HCT116 (cell line): ENCODE results near the gene PACSIN2. TPM values are rescaled to one million over a fixed set of nuclear protein-coding genes. Genes with fewer than 3 reads are reported as not detected.

ENCODE experiments used
- ATAC-seq: fragments of 200-7000 bp; cut with Tn5 transposase; 2 replicates; pipeline ENCODE4 v1.9.1; 2020; ENCODE audit warnings: mild to moderate bottlenecking, moderate library complexity
- BruUV-seq: library from RNA; stranded (reverse); fragments of 400-500 nt; replicated peaks from 2 replicates; lab custom pipeline; 2021; lab: Mats Ljungman, UMichigan
- CTCF ChIA-PET: fragments of 300-600 bp; sonication (Branson Sonifier 250); formaldehyde crosslinking; loops from one replicate; lab custom pipeline; 2021; ENCODE audit warnings: antibody characterized with exemption; lab: Charles Lee
- POLR2A ChIA-PET: fragments of 300-600, 350-600 bp; sonication (Branson Sonifier 250); formaldehyde crosslinking; loops from one replicate; lab custom pipeline; 2021; ENCODE audit warnings: antibody characterized with exemption; lab: Charles Lee
- RAD21 ChIA-PET, 2 experiments: fragments of 300-600 bp; sonication (Branson Sonifier 250); formaldehyde crosslinking; loops; one replicate each; lab custom pipeline; 2023; ENCODE audit warnings: low total read pairs in 2 of 2; ENCODE audit not compliant: uncharacterized antibody in 2 of 2, unreplicated experiment in 2 of 2, low non-redundant PET in 1 of 2; lab: Charles Lee
- DNase-seq: peaks from one replicate; pipeline ENCODE4 v3.0.0-alpha.2; 2010; ENCODE audit warnings: low read depth, low spot score
- H2AFZ ChIP-seq: fragments of 200-600 bp; shearing (Covaris generic), sonication (generic); 2 replicates; pipeline ENCODE4 v1.6.1; 2017; ENCODE audit warnings: low read depth, mixed run types, mixed read lengths, antibody characterized with exemption, low read length; ENCODE audit not compliant: poor library complexity, severe bottlenecking
- H3K27ac ChIP-seq: 2 replicates; pipeline ENCODE4 v1.5.1; 2012; ENCODE audit warnings: low read depth, low read length
- H3K27me3 ChIP-seq: fragments of 200-600 bp; sonication (generic); 2 replicates; pipeline ENCODE4 v1.6.1; 2016; ENCODE audit warnings: mixed run types, low read length, mixed read lengths; ENCODE audit not compliant: insufficient read depth
- H3K36me3 ChIP-seq, 2 experiments: fragments of 200-500 bp in 1 of 2; fragments of 200-600 bp in 1 of 2; sonication (Bioruptor generic) in 1 of 2; sonication (generic) in 1 of 2; 2 replicates each; pipeline versions ENCODE4 v1.5.1 to v1.6.1; 2014 to 2016; ENCODE audit warnings: low read length in 2 of 2, inconsistent platforms in 1 of 2, mixed read lengths in 1 of 2, mixed run types in 1 of 2; ENCODE audit not compliant: insufficient read depth in 2 of 2, control insufficient read depth in 1 of 2
- H3K4me1 ChIP-seq, 2 experiments: fragments of 200-600 bp in 1 of 2; sonication (generic) in 1 of 2; 2 replicates each; pipeline versions ENCODE4 v1.5.1 to v1.6.1; 2012 to 2017; ENCODE audit warnings: low read length in 2 of 2, inconsistent platforms in 1 of 2, mild to moderate bottlenecking in 1 of 2, mixed read lengths in 1 of 2, mixed run types in 1 of 2, moderate library complexity in 1 of 2; ENCODE audit not compliant: insufficient read depth in 2 of 2, control insufficient read depth in 1 of 2
- H3K4me2 ChIP-seq: fragments of 200-600 bp; sonication (generic); 2 replicates; pipeline ENCODE4 v1.6.1; 2017; ENCODE audit warnings: mixed run types, low read length, mixed read lengths
- H3K4me3 ChIP-seq, 2 experiments: fragments of 200-600 bp in 1 of 2; sonication (generic) in 1 of 2; replicated peaks in 1 of 2; 2 replicates each; pipeline ENCODE4 v1.5.1; 2011 to 2016; ENCODE audit warnings: low read length in 2 of 2, control low read depth in 1 of 2, low read depth in 1 of 2, mild to moderate bottlenecking in 1 of 2, mixed read lengths in 1 of 2, mixed run types in 1 of 2
- H3K79me2 ChIP-seq: fragments of 200-600 bp; sonication (generic); 2 replicates; pipeline ENCODE4 v1.6.1; 2017; ENCODE audit warnings: mild to moderate bottlenecking, mixed run types, low read length, moderate library complexity, mixed read lengths; ENCODE audit not compliant: insufficient read depth
- H3K9ac ChIP-seq: fragments of 200-600 bp; sonication (generic); 2 replicates; pipeline ENCODE4 v1.6.1; 2016; ENCODE audit warnings: low read length, mixed read lengths
- H3K9me2 ChIP-seq: fragments of 200-600 bp; sonication (generic), shearing (Covaris generic); 2 replicates; pipeline ENCODE4 v1.6.1; 2017; ENCODE audit warnings: mixed run types, mild to moderate bottlenecking, moderate library complexity; ENCODE audit not compliant: insufficient read depth
- H3K9me3 ChIP-seq, 2 experiments: fragments of 200-500 bp in 1 of 2; fragments of 200-600 bp in 1 of 2; sonication (Bioruptor generic) in 1 of 2; sonication (generic) in 1 of 2; 2 replicates each; pipeline ENCODE4 v1.6.1; 2014 to 2017; ENCODE audit warnings: low read length in 2 of 2, mixed read lengths in 2 of 2, inconsistent platforms in 1 of 2, low read depth in 1 of 2, mild to moderate bottlenecking in 1 of 2, mixed run types in 1 of 2, moderate library complexity in 1 of 2; ENCODE audit not compliant: control insufficient read depth in 1 of 2, insufficient read depth in 1 of 2
- H4K20me1 ChIP-seq: fragments of 200-600 bp; sonication (generic), shearing (Covaris generic); 2 replicates; pipeline ENCODE4 v1.6.1; 2017; ENCODE audit warnings: mixed run types, mild to moderate bottlenecking, moderate library complexity; ENCODE audit not compliant: insufficient read depth
- ATF3 ChIP-seq: IDR thresholded peaks from 2 replicates; pipeline ENCODE4 v1.6.1; 2012
- CBX3 ChIP-seq: IDR thresholded peaks from 2 replicates; pipeline ENCODE4 v1.6.1; 2012; ENCODE audit warnings: low read depth
- CEBPB ChIP-seq: IDR thresholded peaks from 2 replicates; pipeline ENCODE4 v1.6.1; 2012; ENCODE audit warnings: low read depth
- CTCF ChIP-seq, 3 experiments: fragments of 200-600 bp in 1 of 3; sonication (generic) in 1 of 3; IDR thresholded peaks in 2 of 3; conservative IDR thresholded peaks in 1 of 3; 2 replicates each; pipeline ENCODE4 v1.5.1; 2012 to 2017; ENCODE audit warnings: low read depth in 2 of 3, low read length in 2 of 3, antibody characterized with exemption in 1 of 3, borderline replicate concordance in 1 of 3, control low read depth in 1 of 3, mild to moderate bottlenecking in 1 of 3, mixed read lengths in 1 of 3, mixed run types in 1 of 3, moderate library complexity in 1 of 3; ENCODE audit not compliant: insufficient read depth in 1 of 3
- ELF1 ChIP-seq: IDR thresholded peaks from 2 replicates; pipeline ENCODE4 v1.6.1; 2012; ENCODE audit warnings: low read depth, borderline replicate concordance
- EZH2 ChIP-seq: fragments of 200-600 bp; sonication (generic); IDR thresholded peaks from 2 replicates; pipeline ENCODE4 v1.6.1; 2017; ENCODE audit warnings: antibody characterized with exemption, mixed run types
- EZH2phosphoT487 ChIP-seq: fragments of 200-600 bp; IDR thresholded peaks from 2 replicates; pipeline ENCODE4 v1.6.1; 2018; ENCODE audit warnings: antibody characterized with exemption, borderline replicate concordance
- FOSL1 ChIP-seq: IDR thresholded peaks from 2 replicates; pipeline ENCODE4 v1.6.1; 2012; ENCODE audit warnings: low read depth
- JUND ChIP-seq: IDR thresholded peaks from 2 replicates; pipeline ENCODE4 v1.6.1; 2012
- MAX ChIP-seq: IDR thresholded peaks from 2 replicates; pipeline ENCODE4 v1.6.1; 2012
- POLR2A ChIP-seq: IDR thresholded peaks from 2 replicates; pipeline ENCODE4 v1.7.0; 2011; ENCODE audit warnings: borderline replicate concordance; ENCODE audit not compliant: insufficient read depth, insufficient read length; ENCODE audit errors: extremely low read depth
- POLR2AphosphoS5 ChIP-seq: IDR thresholded peaks from 2 replicates; pipeline ENCODE4 v1.6.1; 2011; ENCODE audit warnings: mild to moderate bottlenecking, low read depth, low read length, moderate library complexity
- RAD21 ChIP-seq: IDR thresholded peaks from 2 replicates; pipeline ENCODE4 v1.6.1; 2012; ENCODE audit warnings: low read depth, mild to moderate bottlenecking
- REST ChIP-seq: IDR thresholded peaks from 2 replicates; pipeline ENCODE4 v1.6.1; 2012; ENCODE audit warnings: low read depth
- SP1 ChIP-seq: IDR thresholded peaks from 2 replicates; pipeline ENCODE4 v1.6.1; 2012; ENCODE audit warnings: low read depth
- TCF7L2 ChIP-seq: IDR thresholded peaks from 2 replicates; pipeline ENCODE4 v1.7.0; 2011; ENCODE audit warnings: borderline replicate concordance, inconsistent platforms; ENCODE audit not compliant: insufficient read depth, insufficient read length; ENCODE audit errors: extremely low read depth
- ZFX ChIP-seq: fragments of 450-650 bp; IDR thresholded peaks from 2 replicates; pipeline ENCODE4 v1.6.1; 2017
- intact Hi-C: fragments of 100-400 bp; cut with micrococcal nuclease; formaldehyde crosslinking; loops from 2 replicates; pipeline ENCODE4 v1.10.0; 2022
- total RNA-seq: library from RNA; stranded (reverse); gene quantifications from one replicate; pipeline ENCODE4 v1.2.1, GENCODE V29; 2021; ENCODE audit not compliant: unreplicated experiment

Gene PACSIN2
- total RNA-seq, 1 experiment from 2014 or later = 48.2 TPM

- Histone ChIP-seq H3K27me3 (no peaks in the 10 kb centered on the region), H3K36me3 (no peaks in the 10 kb centered on the region), H3K9me3 (no peaks in the 10 kb centered on the region), H3K9ac (no peak overlapping the region), H3K27ac (no peak overlapping the region), H3K9me2 (no peaks in the 10 kb centered on the region), H3K4me2 (no peak overlapping the region), H2AFZ (no peak overlapping the region), H3K4me3 (no peak overlapping the region), H3K4me1 (peaks cover 13 to 32% of the 10 kb centered on the region in 2 experiments), H4K20me1 (no peaks in the 10 kb centered on the region), H3K79me2 (peaks cover 82% of the 10 kb centered on the region)
- no TSS peak for BruUV-seq
- ChIA-PET CTCF (no interaction called here), RAD21 (no interaction called here), POLR2A (interaction anchor here (1.4 kb wide), 1 partner anchor 23 kb away, joined by 7 read pairs; the partner anchor contains the start of gene PACSIN2)
- DNase-seq (no peak), ATAC-seq (no peak)
- TF ChIP-seq JUND (no peak), POLR2AphosphoS5 (no peak), CBX3 (no peak), EZH2phosphoT487 (no peak), EZH2 (no peak), ATF3 (no peak), POLR2A (no peak), ZFX (no peak), RAD21 (no peak), MAX (no peak), ELF1 (no peak), CEBPB (no peak), TCF7L2 (no peak), REST (no peak), FOSL1 (no peak), SP1 (no peak), CTCF (IDR thresholded peaks at IDR 0.05 in 2 of 3, conservative IDR thresholded peaks at IDR 0.05 in 1 of 3; ENCODE audit: borderline replicate concordance in 1 of 3, insufficient read depth in 1 of 3, low read depth in 2 of 3, low read length in 2 of 3) (no peak)
- intact Hi-C loops = no loop called here
Observed at GRCh38 chr22:42992092-42992491, 22.9 kb downstream of the PACSIN2 start.
